ENCODE measurements around the gene SFRP5. TPM values are rescaled to one million over a fixed set of nuclear protein-coding genes. Genes with fewer than 3 reads are reported as not detected.

SFRP5 gene
- total and polyA plus RNA-seq, 2 donors (not counting 1 experiment from before 2014, with no cell fraction given), result not detected

DNA sequence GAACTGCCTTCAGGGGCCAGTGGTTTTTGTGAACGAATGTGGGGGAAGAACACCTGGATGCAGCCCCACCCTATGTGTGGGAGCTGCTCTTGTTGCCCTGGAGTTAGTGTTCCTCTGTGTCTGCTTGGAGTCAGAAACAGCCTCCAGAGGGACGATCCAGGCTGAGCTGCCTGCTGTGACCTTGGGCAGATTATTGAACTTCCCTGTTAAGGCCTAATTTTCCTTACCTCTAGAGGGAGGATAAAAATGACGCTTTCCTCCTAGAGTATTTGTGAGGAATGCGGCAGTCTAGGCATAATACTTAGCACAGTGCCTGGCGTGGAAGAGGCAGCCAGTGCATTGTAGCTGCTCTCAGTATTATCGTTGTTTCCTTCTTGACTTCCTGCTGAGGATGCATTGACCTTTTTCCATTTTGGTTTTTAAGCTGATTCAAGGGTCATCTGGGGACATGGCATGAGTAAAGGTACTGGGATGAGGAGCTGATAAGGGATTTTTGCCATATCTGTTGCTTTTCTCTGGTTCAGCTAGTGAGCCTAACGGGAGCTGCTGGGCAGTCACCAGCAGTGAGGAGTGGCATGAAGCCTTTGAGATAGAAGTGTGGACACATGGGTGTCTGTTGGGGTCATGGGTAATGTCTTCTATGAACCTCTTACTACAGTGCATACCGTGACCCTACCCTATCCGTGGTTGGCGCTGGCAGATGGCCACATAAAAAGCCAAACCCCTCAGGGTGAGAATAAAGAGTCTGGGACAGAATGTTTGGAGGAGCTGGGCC, 28.4 kb downstream of the SFRP5 start:
- intact Hi-C loops (cut with micrococcal nuclease), result no loop called here
- no peak for ATAC-seq (ENCODE audit: low read depth)
- Mint-ChIP-seq H3K27ac (no peak overlapping the region), H3K4me1 (peaks cover 37% of the 10 kb centered on the region), H3K27me3 (no peaks in the 10 kb centered on the region), H3K9me3 (ENCODE audit: insufficient read depth) (no peaks in the 10 kb centered on the region), H3K4me3 (no peak overlapping the region)
- 90% methylated on average over 6 of the region's 10 CpGs for WGBS (ENCODE audit: insufficient coverage)
- H2AFZ ChIP-seq (ENCODE audit: insufficient read depth, low read depth, low read length, poor library complexity, severe bottlenecking), result no peak overlapping the region
- H3K27ac ChIP-seq (ENCODE audit: low read length in 2 of 2), result no peak overlapping the region
- no peaks in the 10 kb centered on the region for H3K27me3 ChIP-seq (replicated peaks in 1 of 4; ENCODE audit: control extremely low read depth in 1 of 4, control insufficient read depth in 3 of 4, insufficient read depth in 4 of 4, low read length in 3 of 4)
- H3K4me1 ChIP-seq (ENCODE audit: control insufficient read depth in 2 of 2, insufficient read depth in 2 of 2, low read length in 2 of 2), result peaks cover 11 to 20% of the 10 kb centered on the region in 2 donors
- H3K4me2 ChIP-seq (replicated peaks; ENCODE audit: low read depth, low read length, poor library complexity, severe bottlenecking), result no peak overlapping the region
- no peak overlapping the region for H3K9ac ChIP-seq (ENCODE audit: low read length)
- H3K36me3 ChIP-seq (replicated peaks in 1 of 2; ENCODE audit: control extremely low read depth in 1 of 2, control insufficient read depth in 1 of 2, extremely low read depth in 1 of 2, insufficient read depth in 2 of 2, low read length in 1 of 2), result peaks cover 0 to 71% of the 10 kb centered on the region in 2 experiments
- H3K4me3 ChIP-seq (ENCODE audit: control extremely low read depth in 1 of 5, extremely low read depth in 1 of 5, insufficient read depth in 1 of 5, low read depth in 2 of 5, low read length in 4 of 5), result no peak overlapping the region
- TF ChIP-seq, protein P1, sequence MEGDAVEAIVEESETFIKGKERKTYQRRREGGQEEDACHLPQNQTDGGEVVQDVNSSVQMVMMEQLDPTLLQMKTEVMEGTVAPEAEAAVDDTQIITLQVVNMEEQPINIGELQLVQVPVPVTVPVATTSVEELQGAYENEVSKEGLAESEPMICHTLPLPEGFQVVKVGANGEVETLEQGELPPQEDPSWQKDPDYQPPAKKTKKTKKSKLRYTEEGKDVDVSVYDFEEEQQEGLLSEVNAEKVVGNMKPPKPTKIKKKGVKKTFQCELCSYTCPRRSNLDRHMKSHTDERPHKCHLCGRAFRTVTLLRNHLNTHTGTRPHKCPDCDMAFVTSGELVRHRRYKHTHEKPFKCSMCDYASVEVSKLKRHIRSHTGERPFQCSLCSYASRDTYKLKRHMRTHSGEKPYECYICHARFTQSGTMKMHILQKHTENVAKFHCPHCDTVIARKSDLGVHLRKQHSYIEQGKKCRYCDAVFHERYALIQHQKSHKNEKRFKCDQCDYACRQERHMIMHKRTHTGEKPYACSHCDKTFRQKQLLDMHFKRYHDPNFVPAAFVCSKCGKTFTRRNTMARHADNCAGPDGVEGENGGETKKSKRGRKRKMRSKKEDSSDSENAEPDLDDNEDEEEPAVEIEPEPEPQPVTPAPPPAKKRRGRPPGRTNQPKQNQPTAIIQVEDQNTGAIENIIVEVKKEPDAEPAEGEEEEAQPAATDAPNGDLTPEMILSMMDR (IDR thresholded peaks at IDR 0.05), result no peak
- TF ChIP-seq EZH2 (IDR thresholded peaks at IDR 0.05; ENCODE audit: borderline replicate concordance, insufficient read depth, low read depth, low read length, poor library complexity, severe bottlenecking), result no peak
- no peaks in the 10 kb centered on the region for H3K9me3 ChIP-seq (ENCODE audit: control extremely low read depth in 1 of 3, control insufficient read depth in 2 of 3, insufficient read depth in 1 of 3, low read length in 2 of 3)
- DNase-seq, result no peak
- peaks cover 48% of the 10 kb centered on the region for H4K20me1 ChIP-seq (ENCODE audit: control insufficient read depth, insufficient read depth, low read length, poor library complexity, severe bottlenecking)
- ChIA-PET CTCF (interaction anchor here (0.6 to 1.5 kb wide), 5 partner anchors 34 to 318 kb away, joined by 3 to 5 read pairs (median 3); no protein-coding TSS in a partner anchor), POLR2A (interaction anchor here (0.5 kb wide), 1 partner anchor 13 kb away, joined by 3 read pairs; no protein-coding TSS in a partner anchor)
- H3K79me2 ChIP-seq (ENCODE audit: control insufficient read depth, insufficient read depth, low read length), result peaks cover 60% of the 10 kb centered on the region

DNA sequence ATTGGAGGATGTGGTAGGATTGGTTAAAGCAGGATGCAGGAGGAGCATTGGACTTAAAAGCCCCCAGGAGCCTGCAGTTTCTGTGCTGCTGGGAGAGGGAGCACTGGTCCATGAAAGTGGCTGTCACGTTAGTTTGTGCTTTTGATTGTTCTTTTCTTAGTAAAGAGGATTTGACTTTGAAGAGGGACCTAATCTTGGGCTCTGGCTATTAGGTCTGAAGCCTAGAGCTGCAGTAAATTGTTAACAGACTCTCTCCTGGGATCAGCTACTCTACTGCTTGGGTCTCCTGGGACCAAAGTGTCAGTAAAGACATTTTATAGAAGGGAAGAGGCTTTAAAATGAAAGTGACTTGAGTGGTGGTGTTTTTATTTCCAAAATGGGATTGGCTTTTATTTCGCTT, 31.2 kb downstream of the SFRP5 start:
- TF ChIP-seq EZH2 (IDR thresholded peaks at IDR 0.05; ENCODE audit: borderline replicate concordance, insufficient read depth, low read depth, low read length, poor library complexity, severe bottlenecking), result no peak
- TF ChIP-seq, protein P1 (IDR thresholded peaks at IDR 0.05), result no peak
- CTCF ChIA-PET, result no interaction called here
- Mint-ChIP-seq H3K27ac (no peak overlapping the region), H3K4me3 (peak overlapping the region; percentile 5), H3K9me3 (ENCODE audit: insufficient read depth) (no peaks in the 10 kb centered on the region), H3K27me3 (no peaks in the 10 kb centered on the region), H3K4me1 (peaks cover 60% of the 10 kb centered on the region)
- Histone ChIP-seq H3K4me1 (ENCODE audit: control insufficient read depth in 2 of 2, insufficient read depth in 2 of 2, low read length in 2 of 2) (peaks cover 25 to 39% of the 10 kb centered on the region in 2 donors), H3K9me3 (ENCODE audit: control extremely low read depth in 1 of 3, control insufficient read depth in 2 of 3, insufficient read depth in 1 of 3, low read length in 2 of 3) (no peaks in the 10 kb centered on the region), H3K27ac (ENCODE audit: low read length in 2 of 2) (no peak overlapping the region), H3K4me2 (replicated peaks; ENCODE audit: low read depth, low read length, poor library complexity, severe bottlenecking) (peak overlapping the region; percentile 9), H3K79me2 (ENCODE audit: control insufficient read depth, insufficient read depth, low read length) (peaks cover 69% of the 10 kb centered on the region), H3K36me3 (replicated peaks in 1 of 2; ENCODE audit: control extremely low read depth in 1 of 2, control insufficient read depth in 1 of 2, extremely low read depth in 1 of 2, insufficient read depth in 2 of 2, low read length in 1 of 2) (peaks cover 0 to 50% of the 10 kb centered on the region in 2 experiments), H4K20me1 (ENCODE audit: control insufficient read depth, insufficient read depth, low read length, poor library complexity, severe bottlenecking) (peaks cover 39% of the 10 kb centered on the region), H3K4me3 (ENCODE audit: control extremely low read depth in 1 of 5, extremely low read depth in 1 of 5, insufficient read depth in 1 of 5, low read depth in 2 of 5, low read length in 4 of 5) (no peak overlapping the region), H3K9ac (ENCODE audit: low read length) (no peak overlapping the region), H2AFZ (ENCODE audit: insufficient read depth, low read depth, low read length, poor library complexity, severe bottlenecking) (no peak overlapping the region), H3K27me3 (replicated peaks in 1 of 4; ENCODE audit: control extremely low read depth in 1 of 4, control insufficient read depth in 3 of 4, insufficient read depth in 4 of 4, low read length in 3 of 4) (no peaks in the 10 kb centered on the region)
- no peak for ATAC-seq (ENCODE audit: low read depth)
- intact Hi-C loops (cut with micrococcal nuclease), result no loop called here
- no peak for DNase-seq
- 0% methylated on average over 1 of the region's 2 CpGs for WGBS (ENCODE audit: insufficient coverage)
- POLR2A ChIA-PET, result no interaction called here
